ENCODE results near the gene FOSB.
"Not testable (repeated sequence)": the region's sequence is repeated elsewhere in the genome, so short reads cannot be mapped to it uniquely, and the experiment has no call there.

The FOSB gene

GRCh38 chr19:45506989-45507871, 39.4 kb downstream of the FOSB start, which contains the start of gene VASP:
VASP (plus strand) TSS chr19:45507479; CDS start chr19:45507772, 293 bp downstream.
- peak; percentile 71 for DNase-seq (ENCODE audit: low spot score)

DNA sequence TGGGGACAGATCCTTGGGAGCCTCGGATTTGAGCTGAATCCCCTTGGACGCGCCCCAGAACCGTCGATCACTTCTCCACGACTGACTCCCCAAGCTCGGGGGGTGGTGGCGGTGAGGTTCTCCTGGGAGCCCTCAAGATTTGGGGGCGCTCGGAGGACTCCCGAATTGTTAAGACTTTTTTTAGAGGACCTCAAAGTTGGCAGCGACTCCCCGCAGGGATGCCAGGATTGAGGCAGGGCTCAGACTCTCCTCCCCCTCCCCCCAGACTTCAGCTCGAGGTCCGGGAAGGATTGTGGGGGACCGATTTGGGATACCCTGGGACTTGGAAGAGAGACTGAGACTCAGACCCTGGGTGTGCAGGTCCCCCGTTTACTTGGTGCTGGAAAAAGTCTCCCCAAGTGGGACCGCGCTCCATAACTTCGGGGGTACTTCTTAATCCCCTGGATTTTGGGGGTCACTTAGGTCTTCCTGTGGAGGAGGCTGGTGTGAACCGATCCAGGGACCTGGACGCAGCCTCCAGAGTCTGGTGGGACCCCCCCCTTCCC, 40.1 kb downstream of the FOSB start:
- no peak for DNase-seq (ENCODE audit: low spot score)

DNA sequence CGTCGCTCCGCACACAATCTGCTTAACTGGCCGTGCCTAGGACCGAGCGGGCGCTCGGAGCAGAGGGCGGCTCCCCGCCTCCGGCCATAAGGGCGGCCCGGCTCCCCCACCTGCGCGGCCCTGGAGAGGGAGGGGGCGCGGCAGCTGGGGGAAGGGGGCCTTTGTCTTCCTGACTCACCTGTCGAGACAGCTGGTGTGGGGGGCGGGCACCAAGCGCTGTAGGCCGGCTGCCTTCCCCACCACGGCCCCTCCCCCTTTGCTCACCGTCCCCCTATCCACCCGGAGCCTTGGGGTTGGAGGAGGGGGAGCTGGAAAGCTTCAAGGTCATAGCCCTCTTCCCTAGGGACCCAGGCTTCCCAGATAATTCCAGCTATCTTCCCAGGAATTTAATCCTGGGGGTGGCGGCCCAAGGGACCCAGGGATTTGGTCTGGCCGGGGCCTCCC, 40.6 kb downstream of the FOSB start:
- DNase-seq (ENCODE audit: low spot score): no peak

GRCh38 chr19:45508861-45509691, 41.3 kb downstream of the FOSB start:
- DNase-seq (ENCODE audit: low spot score): no peak

DNA sequence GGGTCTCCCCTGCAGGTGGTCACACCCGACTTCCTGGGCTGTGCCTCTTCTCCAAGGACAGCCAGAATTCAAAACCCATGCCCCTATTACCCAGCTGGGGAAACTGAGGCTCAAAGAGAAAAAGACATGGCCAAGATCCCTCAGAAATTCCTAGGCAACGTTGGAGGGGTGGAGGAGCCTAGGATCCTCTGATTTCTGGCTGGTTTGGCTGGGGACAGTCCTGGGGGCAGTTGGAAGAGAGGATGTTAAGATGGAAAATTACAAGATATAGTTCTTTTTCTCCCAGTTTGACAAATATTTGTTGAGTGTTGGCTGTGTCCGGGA, 41.9 kb downstream of the FOSB start:
- DNase-seq (ENCODE audit: low spot score): no peak

DNA sequence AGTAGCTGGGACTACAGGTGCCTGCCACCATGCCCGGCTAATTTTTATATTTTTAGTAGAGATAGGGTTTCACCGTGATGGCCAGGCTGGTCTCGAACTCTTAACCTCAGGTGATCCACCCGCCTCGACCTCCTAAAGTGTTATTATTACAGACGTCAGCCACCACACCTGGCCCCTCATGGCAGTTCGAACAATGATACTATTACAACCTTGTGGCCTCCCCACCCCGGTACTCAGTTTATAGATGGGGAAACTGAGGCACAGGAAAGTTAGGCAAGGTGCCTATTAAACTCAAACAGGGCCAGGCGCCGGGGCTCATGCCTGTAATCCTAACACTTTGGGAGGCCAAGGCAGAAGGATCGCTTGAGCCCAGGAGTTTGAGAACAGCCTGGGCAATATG, 42.6 kb downstream of the FOSB start:
- not testable (repeated sequence) for DNase-seq (ENCODE audit: low spot score)

GRCh38 chr19:45511074-45511473, 43.3 kb downstream of the FOSB start:
- no peak for DNase-seq (ENCODE audit: low spot score)

- no peak for DNase-seq (ENCODE audit: low spot score)
These were observed 45.2 kb downstream of the FOSB start for GRCh38 chr19:45512881-45513483.

GRCh38 chr19:45514376-45515051, 46.7 kb downstream of the FOSB start:
- no peak for DNase-seq (ENCODE audit: low spot score)

- peak; percentile 77 for DNase-seq (ENCODE audit: low spot score)
These were observed 47.4 kb downstream of the FOSB start for GRCh38 chr19:45515081-45515624.

DNA sequence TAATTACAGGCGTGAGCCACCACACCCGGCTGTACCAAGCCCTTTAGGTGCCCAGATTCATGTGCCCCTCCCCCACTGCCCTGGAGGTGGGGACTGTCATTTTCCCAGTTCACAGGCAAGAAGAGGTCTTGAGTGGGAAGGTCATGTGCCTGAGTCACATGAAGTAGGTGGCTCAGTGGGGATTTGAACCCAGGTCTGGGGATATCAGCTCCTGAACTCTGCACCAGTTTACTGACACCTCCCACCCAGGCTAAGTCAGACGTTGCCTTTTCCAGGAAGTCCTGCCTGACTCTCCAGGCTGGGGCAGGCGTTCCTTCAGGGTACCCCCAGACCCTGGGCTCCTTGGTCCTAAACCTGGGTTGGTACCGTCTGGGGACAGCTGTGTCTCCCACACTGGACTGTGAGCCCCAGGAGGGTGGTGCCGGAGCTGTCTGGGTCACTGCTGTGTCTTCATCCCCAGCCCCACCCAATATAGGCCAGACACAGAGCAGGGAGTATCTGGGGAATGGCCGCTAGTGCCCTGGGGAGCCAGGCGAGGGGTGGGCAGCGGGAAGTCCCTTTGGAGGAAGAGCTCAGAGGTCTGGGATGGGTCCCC, 48.1 kb downstream of the FOSB start:
- DNase-seq (ENCODE audit: low spot score): no peak

DNA sequence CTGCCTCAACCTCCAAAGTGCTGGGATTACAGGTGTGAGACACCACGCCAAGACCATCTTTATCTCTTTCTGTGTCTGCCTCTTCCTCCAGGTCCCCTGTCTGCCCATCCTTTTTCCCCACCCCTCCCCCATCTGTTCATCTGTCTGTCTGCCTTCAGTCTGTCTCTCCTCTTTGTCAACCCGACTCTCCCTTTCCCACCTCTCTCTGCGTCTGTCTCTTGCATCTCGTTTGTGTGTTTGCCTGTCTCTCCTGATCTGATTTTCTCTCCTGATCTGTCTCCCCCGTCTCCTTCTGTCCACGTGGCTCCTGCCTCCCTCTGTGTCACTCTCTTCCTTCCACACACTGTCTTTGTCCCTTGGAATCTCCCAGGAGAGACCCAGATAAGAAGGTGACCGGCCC, 49.4 kb downstream of the FOSB start:
- DNase-seq (ENCODE audit: low spot score): no peak

GRCh38 chr19:45517641-45518468, 50.1 kb downstream of the FOSB start:
- DNase-seq (ENCODE audit: low spot score): no peak

DNA sequence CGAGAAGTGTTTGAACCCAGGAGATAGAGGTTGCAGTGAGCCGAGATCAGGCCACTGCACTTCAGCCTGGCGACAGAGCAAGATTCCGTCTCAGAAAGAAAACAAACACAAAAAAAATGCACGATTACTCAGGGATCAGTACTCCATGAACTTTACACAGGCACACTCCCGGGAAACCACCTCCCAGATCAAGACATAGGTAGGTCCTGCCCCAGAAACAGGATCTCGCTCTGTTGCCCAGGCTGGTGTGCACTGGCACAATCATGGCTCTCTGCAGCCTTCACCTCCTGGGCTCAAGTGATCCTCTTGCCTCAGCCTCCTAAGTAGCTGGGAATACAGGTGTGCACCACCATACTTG, 50.7 kb downstream of the FOSB start:
- DNase-seq (ENCODE audit: low spot score): no peak

- no peak for DNase-seq (ENCODE audit: low spot score)
These were observed 54.5 kb downstream of the FOSB start for GRCh38 chr19:45522010-45522941.

- DNase-seq (ENCODE audit: low spot score): peak; percentile 94
These were observed 56.0 kb downstream of the FOSB start for GRCh38 chr19:45523642-45524256.

DNA sequence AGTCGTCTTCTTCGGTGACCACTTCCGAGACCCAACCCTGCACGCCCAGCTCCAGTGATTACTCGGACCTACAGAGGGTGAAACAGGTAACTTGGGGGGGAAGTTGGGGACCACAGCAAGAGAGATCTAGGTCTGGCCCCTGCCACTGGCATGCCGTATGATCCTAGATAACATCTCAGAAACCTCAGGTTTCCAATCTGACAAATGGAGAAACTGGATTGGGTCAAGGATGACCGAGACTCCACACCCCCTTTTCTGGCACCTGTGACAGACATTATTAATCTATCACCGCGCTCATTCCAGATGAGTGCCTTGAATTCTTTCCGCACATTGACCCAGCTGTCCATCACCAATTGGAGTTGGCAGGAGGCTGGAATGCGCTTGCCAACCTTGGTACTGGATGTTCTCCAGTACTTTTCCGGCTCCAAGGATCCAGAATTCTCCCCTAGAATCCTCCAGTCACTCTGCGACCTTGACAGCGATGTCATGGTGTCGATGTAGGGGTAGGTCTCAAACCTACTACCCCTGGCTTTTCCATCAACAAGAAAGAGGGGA, 56.9 kb downstream of the FOSB start:
- DNase-seq (ENCODE audit: low spot score): peak; percentile 42

All from pons (tissue), 1 donor.